BJ (cell line): ENCODE measurements around the gene RFX3. TPM values are rescaled to one million over a fixed set of nuclear protein-coding genes. Genes with fewer than 3 reads are reported as not detected.

Experiments
- CTCF ChIA-PET: fragments of 350-600 bp; formaldehyde crosslinking; extraction: SDS; loops from one replicate; lab custom pipeline; 2021; ENCODE audit warnings: antibody characterized with exemption, inconsistent platforms; lab: Yijun Ruan, JAX
- POLR2A ChIA-PET: fragments of 300-600 bp; sonication (Branson Sonifier 250); formaldehyde crosslinking; extraction: SDS; loops from one replicate; lab custom pipeline; 2021; ENCODE audit warnings: antibody characterized with exemption; lab: Charles Lee
- DNase-seq: peaks from one replicate; pipeline ENCODE4 v3.0.0-alpha.2; 2011; ENCODE audit warnings: low read depth
- H3K27me3 ChIP-seq: 2 replicates; pipeline ENCODE4 v1.6.0; 2011; ENCODE audit warnings: low read length; ENCODE audit not compliant: control insufficient read depth, insufficient read depth
- H3K36me3 ChIP-seq: 2 replicates; pipeline ENCODE4 v1.5.1; 2011; ENCODE audit warnings: low read length; ENCODE audit not compliant: control insufficient read depth, insufficient read depth
- H3K4me3 ChIP-seq: 2 replicates; pipeline ENCODE4 v1.5.1; 2011; ENCODE audit warnings: low read depth, mild to moderate bottlenecking, control low read depth, low read length
- polyA plus RNA-seq: library from polyadenylated mRNA; depleted of rRNA; stranded (reverse); fragments of >200 nt; gene quantifications from 2 replicates; pipeline ENCODE4 v1.2.3, GENCODE V29; 2011
- TF ChIP-seq, protein P1 (sequence below): IDR thresholded peaks from 2 replicates; pipeline ENCODE4 v1.5.1; 2011; ENCODE audit warnings: low read depth, mild to moderate bottlenecking, control low read depth, inconsistent platforms, low read length, moderate library complexity; ENCODE audit not compliant: insufficient read depth

The RFX3 gene
- polyA plus RNA-seq, 1 experiment, result 2.2 TPM

DNA sequence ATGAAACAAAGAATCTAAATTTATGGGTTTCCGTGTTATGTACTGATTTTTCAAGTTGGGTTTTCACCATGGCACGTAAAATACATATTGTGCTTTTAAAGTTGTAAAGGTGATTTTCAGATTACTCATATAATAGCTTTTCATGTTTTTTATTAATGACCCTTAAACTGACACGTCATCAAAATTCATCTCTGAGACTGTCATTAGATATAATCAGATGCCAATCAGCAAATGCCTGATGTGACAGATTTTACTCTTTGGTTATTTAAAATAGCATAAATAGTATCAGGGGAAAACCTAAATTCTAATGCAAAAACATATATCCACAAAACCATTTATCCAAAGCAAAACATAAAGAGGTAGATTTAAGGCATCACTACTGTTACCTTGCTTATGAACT is 11.0 kb downstream of the RFX3 start:
- TF ChIP-seq, protein P1, sequence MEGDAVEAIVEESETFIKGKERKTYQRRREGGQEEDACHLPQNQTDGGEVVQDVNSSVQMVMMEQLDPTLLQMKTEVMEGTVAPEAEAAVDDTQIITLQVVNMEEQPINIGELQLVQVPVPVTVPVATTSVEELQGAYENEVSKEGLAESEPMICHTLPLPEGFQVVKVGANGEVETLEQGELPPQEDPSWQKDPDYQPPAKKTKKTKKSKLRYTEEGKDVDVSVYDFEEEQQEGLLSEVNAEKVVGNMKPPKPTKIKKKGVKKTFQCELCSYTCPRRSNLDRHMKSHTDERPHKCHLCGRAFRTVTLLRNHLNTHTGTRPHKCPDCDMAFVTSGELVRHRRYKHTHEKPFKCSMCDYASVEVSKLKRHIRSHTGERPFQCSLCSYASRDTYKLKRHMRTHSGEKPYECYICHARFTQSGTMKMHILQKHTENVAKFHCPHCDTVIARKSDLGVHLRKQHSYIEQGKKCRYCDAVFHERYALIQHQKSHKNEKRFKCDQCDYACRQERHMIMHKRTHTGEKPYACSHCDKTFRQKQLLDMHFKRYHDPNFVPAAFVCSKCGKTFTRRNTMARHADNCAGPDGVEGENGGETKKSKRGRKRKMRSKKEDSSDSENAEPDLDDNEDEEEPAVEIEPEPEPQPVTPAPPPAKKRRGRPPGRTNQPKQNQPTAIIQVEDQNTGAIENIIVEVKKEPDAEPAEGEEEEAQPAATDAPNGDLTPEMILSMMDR, result no peak
- POLR2A ChIA-PET, result no interaction called here

DNA sequence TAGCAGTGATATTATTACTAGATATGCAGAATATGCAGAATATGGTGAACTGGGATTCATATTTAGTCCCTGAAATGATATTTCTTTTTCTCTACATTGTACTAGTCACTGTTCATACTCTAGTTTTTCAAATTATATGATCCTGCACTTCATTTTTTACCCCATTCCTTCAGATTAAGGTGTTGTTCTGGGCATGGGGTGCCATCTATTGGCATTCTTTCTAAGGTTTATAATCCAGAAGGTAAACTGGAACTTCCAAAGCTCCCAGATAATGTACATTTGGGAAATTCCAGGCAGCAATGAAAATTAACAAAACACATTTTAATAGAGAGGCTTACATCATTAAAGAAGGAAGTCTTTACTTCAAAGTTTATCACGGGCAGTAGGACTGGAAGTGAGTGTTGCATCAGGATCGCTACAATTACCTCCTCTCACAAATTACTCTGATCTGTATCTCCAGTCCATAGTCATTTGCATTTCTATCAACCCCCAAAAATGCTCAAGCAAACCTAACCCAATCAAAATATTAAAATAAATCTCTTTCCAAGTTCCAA is 12.5 kb downstream of the RFX3 start:
- POLR2A ChIA-PET, result no interaction called here
- Histone ChIP-seq H3K36me3 (no peaks in the 10 kb centered on the region), H3K4me3 (no peak overlapping the region), H3K27me3 (no peaks in the 10 kb centered on the region)
- TF ChIP-seq, protein P1, result no peak
- CTCF ChIA-PET, result interaction anchor here (0.9 to 1.1 kb wide), 2 partner anchors 29 to 46 kb away, joined by 3 read pairs; no protein-coding TSS in a partner anchor
- no peak for DNase-seq

More for the DNA sequence above, 11.0 kb downstream of the RFX3 start:
- Histone ChIP-seq H3K36me3 (no peaks in the 10 kb centered on the region), H3K27me3 (no peaks in the 10 kb centered on the region), H3K4me3 (no peak overlapping the region)
- DNase-seq, result no peak
- CTCF ChIA-PET, result no interaction called here

DNA sequence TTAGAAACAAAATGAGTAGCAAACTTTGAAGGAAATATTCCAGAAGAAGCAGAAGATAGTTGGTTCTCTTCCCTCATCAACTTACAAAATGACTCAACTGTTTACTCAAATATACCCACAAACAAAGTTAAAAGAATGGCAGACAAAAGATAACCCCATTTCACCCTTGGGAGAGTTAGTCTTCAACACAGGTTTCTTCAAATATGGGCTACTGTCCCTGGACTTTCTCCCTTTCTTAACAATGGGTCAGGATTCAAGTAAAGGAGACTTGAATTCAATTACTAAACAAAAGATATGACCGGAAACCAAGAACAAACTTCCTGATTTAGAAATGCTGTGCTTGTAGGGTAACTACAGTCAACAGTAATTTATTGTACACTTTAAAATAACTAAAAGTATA is 14.2 kb downstream of the RFX3 start:
- ChIA-PET CTCF (no interaction called here), POLR2A (no interaction called here)
- no peak for DNase-seq
- H3K4me3 ChIP-seq, result no peak overlapping the region
- TF ChIP-seq, protein P1, result no peak
- no peaks in the 10 kb centered on the region for H3K27me3 ChIP-seq
- no peaks in the 10 kb centered on the region for H3K36me3 ChIP-seq

GRCh38 chr9:3510796-3511195 is 15.0 kb downstream of the RFX3 start:
- DNase-seq, result no peak
- ChIA-PET POLR2A (no interaction called here), CTCF (no interaction called here)
- H3K27me3 ChIP-seq, result no peaks in the 10 kb centered on the region
- no peaks in the 10 kb centered on the region for H3K36me3 ChIP-seq
- H3K4me3 ChIP-seq, result no peak overlapping the region
- TF ChIP-seq, protein P1, result no peak

GRCh38 chr9:3509926-3510325 is 15.9 kb downstream of the RFX3 start:
- Histone ChIP-seq H3K36me3 (no peaks in the 10 kb centered on the region), H3K27me3 (no peaks in the 10 kb centered on the region), H3K4me3 (no peak overlapping the region)
- no peak for DNase-seq
- TF ChIP-seq, protein P1, result no peak
- POLR2A ChIA-PET, result no interaction called here
- CTCF ChIA-PET, result no interaction called here
